ENCODE data around the gene MS4A7.

DNA sequence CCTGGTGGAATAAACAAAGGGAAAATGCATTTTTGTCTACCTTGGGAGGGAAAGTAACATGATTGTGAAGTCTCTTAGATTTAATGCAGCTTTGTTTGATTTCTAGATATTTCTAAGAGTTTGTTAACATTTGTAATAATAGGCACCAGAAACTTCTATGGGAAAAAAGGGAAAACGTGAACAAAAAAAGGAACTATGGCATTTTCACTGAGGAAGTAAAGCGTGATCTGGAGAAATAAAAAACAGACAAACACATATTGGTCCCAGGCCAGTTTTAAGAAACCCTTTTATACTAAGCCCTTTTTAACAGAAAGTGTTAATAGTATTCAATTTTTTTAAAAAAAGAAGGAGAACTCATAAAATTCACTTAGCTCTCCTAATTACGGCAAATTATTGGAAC is 6.9 kb upstream of the MS4A7 start:
- TF ChIP-seq, protein P1, sequence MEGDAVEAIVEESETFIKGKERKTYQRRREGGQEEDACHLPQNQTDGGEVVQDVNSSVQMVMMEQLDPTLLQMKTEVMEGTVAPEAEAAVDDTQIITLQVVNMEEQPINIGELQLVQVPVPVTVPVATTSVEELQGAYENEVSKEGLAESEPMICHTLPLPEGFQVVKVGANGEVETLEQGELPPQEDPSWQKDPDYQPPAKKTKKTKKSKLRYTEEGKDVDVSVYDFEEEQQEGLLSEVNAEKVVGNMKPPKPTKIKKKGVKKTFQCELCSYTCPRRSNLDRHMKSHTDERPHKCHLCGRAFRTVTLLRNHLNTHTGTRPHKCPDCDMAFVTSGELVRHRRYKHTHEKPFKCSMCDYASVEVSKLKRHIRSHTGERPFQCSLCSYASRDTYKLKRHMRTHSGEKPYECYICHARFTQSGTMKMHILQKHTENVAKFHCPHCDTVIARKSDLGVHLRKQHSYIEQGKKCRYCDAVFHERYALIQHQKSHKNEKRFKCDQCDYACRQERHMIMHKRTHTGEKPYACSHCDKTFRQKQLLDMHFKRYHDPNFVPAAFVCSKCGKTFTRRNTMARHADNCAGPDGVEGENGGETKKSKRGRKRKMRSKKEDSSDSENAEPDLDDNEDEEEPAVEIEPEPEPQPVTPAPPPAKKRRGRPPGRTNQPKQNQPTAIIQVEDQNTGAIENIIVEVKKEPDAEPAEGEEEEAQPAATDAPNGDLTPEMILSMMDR (IDR thresholded peaks at IDR 0.05), result no peak
- TF ChIP-seq EP300 (IDR thresholded peaks at IDR 0.05), result no peak

Measured in upper lobe of left lung (tissue), 4 donors.